ENCODE data around the gene STXBP5.
A peak's percentile ranks its signal among the peaks of the same experiment; 100 is the strongest.

Gene STXBP5

GRCh38 chr6:147194652-147195411 is 9.4 kb upstream of the STXBP5 start:
- TF ChIP-seq, protein P1, sequence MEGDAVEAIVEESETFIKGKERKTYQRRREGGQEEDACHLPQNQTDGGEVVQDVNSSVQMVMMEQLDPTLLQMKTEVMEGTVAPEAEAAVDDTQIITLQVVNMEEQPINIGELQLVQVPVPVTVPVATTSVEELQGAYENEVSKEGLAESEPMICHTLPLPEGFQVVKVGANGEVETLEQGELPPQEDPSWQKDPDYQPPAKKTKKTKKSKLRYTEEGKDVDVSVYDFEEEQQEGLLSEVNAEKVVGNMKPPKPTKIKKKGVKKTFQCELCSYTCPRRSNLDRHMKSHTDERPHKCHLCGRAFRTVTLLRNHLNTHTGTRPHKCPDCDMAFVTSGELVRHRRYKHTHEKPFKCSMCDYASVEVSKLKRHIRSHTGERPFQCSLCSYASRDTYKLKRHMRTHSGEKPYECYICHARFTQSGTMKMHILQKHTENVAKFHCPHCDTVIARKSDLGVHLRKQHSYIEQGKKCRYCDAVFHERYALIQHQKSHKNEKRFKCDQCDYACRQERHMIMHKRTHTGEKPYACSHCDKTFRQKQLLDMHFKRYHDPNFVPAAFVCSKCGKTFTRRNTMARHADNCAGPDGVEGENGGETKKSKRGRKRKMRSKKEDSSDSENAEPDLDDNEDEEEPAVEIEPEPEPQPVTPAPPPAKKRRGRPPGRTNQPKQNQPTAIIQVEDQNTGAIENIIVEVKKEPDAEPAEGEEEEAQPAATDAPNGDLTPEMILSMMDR (IDR thresholded peaks at IDR 0.05; ENCODE audit: low read depth, low read length): no peak
- DNase-seq (ENCODE audit: extremely low read depth, low read depth): no peak

GRCh38 chr6:147195510-147195909 is 8.7 kb upstream of the STXBP5 start:
- DNase-seq (ENCODE audit: extremely low read depth, low read depth): no peak
- TF ChIP-seq, protein P1 (IDR thresholded peaks at IDR 0.05; ENCODE audit: low read depth, low read length): no peak

DNA sequence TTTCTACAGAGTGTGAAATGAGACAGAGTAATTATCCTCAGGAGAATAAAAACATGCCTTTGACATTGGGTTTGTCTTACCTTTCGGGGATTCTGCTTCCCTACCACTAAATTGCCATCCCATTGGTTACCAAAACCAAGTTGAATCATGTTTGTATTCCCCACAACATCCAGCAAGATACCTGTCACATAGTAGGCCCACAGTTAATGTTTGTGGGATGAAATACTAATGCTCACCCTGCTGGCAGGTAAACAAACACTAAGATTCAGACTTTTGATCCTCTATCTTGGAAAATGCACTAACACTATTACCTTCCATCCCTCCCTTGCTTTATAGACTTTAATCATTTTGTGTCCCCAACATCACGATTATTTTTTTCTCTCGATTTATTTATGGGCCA is 8.2 kb upstream of the STXBP5 start:
- DNase-seq (ENCODE audit: extremely low read depth, low read depth): no peak
- TF ChIP-seq, protein P1 (IDR thresholded peaks at IDR 0.05; ENCODE audit: low read depth, low read length): no peak

GRCh38 chr6:147200711-147201110 is 3.5 kb upstream of the STXBP5 start:
- no peak for DNase-seq (ENCODE audit: extremely low read depth, low read depth)
- TF ChIP-seq, protein P1 (IDR thresholded peaks at IDR 0.05; ENCODE audit: low read depth, low read length): no peak

GRCh38 chr6:147201885-147202515 is 2.2 kb upstream of the STXBP5 start:
- TF ChIP-seq, protein P1 (IDR thresholded peaks at IDR 0.05; ENCODE audit: low read depth, low read length): no peak
- no peak for DNase-seq (ENCODE audit: extremely low read depth, low read depth)

- DNase-seq (ENCODE audit: extremely low read depth, low read depth): peak; percentile 91
- TF ChIP-seq, protein P1 (IDR thresholded peaks at IDR 0.05; ENCODE audit: low read depth, low read length): no peak
Measured at GRCh38 chr6:147202516-147203310, 1.5 kb upstream of the STXBP5 start.

All from AG09319 (cell line).